ENCODE results near the gene ASB5. TPM values are rescaled to one million over a fixed set of nuclear protein-coding genes. Genes with fewer than 3 reads are reported as not detected.

Gene ASB5
- under 1 TPM; 0.31 to 0.40 TPM for total RNA-seq
- polyA plus RNA-seq, result under 1 TPM in 1 of 2 donors, not detected in 1; 0.08 TPM
- long read RNA-seq, donor 1, result 0 reads
- long read RNA-seq, donor 2, result 0 reads
- long read RNA-seq, donor 3, result 0 reads
- long read RNA-seq, donor 4, result 0 reads
- long read RNA-seq, donor 5, result 0 reads

DNA sequence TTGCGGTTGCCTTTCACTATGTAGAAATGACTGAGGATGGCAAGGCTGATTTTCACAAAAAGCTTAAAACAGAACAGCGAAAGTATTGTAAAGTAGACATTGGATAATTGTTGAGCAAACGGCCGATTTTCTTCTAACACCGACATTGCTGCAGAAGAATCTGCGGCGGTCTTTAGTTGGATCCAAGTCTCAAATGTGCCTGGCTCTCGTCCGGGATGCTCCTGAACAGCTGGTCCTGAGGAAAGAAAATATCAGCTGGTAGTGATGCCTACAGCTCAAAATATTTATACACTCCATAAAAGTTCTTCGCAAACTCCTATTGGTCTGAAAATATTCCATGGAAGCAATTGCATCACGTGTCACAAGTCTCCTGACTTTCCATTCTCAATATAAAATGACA is at the start of gene ASB5:
ASB5 (minus strand) TSS at position 260 of the 400 bp plus-strand sequence; CDS start at position 146, 114 bp downstream.
- H3K27me3 ChIP-seq (ENCODE audit: control insufficient read depth in 3 of 3, insufficient read depth in 3 of 3, low read length in 2 of 3), result no peaks in the 10 kb centered on the region
- TF ChIP-seq CTCF (IDR thresholded peaks at IDR 0.05; ENCODE audit: control extremely low read depth, extremely low read depth), result no peak
- no peak within 1 kb of the TSS for H3K4me3 ChIP-seq
- H3K9me3 ChIP-seq (ENCODE audit: control insufficient read depth in 4 of 4, insufficient read depth in 3 of 4, low read length in 3 of 4), result no peaks in the 10 kb centered on the region
- ATAC-seq (ENCODE audit: insufficient read depth, low FRiP score), result no peak
- no peaks in the 10 kb centered on the region for H3K4me1 ChIP-seq (ENCODE audit: control insufficient read depth in 5 of 5, insufficient read depth in 5 of 5, low read length in 5 of 5)
- no peak for DNase-seq
- no peaks in the 10 kb centered on the region for H3K36me3 ChIP-seq (ENCODE audit: control insufficient read depth in 4 of 4, insufficient read depth in 4 of 4, low read length in 4 of 4)
- H3K27ac ChIP-seq (ENCODE audit: low read depth in 1 of 2, low read length in 1 of 2), result peak within 1 kb of the TSS in 1 of 2 donors; percentile 51
- H3K9ac ChIP-seq (ENCODE audit: insufficient read depth in 1 of 2, low read length in 2 of 2), result no peak within 1 kb of the TSS
- WGBS, 2 donors, result 93 to 95% methylated on average over 11 of the region's 11 CpGs

DNA sequence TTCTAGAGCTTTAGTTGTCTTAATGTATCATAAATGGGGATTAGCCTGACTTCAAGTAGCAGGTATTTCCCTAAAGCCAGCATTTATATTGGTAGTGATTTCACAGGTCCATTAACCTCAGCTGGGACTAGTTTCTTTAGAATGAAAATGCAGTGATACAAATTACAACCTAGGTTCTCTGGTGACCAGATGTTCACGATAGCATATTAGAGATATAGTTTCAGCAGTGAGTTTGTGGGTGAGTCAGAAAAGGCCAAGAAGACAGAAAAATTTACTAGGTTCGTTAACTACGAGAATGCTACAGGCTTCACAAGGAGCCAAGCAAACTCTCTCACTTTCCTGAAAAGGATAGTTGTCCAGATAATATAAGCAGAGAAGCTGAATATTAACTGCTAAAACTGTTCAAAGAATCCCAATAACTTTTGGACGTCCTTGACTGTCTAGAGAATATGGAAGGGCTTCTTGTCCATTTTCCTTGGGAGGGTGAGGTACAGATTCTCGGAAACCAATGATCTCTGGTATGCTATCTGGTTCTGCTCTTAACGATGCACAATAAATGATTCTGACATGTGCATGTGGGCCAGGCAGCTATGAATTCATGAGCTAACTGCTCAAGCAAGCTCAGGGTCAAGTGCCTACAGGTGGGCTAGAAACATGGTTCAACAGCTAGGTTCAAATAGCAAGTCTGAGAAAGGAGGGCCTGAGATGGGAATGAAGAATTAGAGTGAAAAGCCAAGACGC is 44.7 kb upstream of the ASB5 start:
- ATAC-seq (ENCODE audit: insufficient read depth, low FRiP score), result no peak
- WGBS, 2 donors, result 92 to 96% methylated on average over 7 of the region's 7 CpGs
- DNase-seq, result no peak

DNA sequence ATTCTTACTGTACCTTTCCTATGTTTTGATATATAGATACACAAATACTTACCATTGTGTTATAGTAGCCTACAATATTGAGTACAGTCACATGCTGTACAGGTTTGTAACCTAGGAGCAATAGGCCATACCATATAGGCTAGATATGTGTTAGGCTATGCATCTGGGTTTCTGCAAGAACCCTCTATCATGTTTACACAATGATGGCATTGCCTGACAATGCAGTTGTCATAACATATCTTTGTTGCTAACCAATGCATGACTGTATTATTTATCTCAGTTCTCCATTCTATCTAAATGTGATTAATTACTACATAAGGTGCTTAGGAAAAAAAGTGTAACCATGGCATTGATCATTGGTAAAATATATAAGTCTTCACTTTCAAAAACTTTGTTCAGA is 40.8 kb upstream of the ASB5 start:
- H3K9me3 ChIP-seq (ENCODE audit: control insufficient read depth in 4 of 4, insufficient read depth in 3 of 4, low read length in 3 of 4), result no peaks in the 10 kb centered on the region
- no peaks in the 10 kb centered on the region for H3K4me1 ChIP-seq (ENCODE audit: control insufficient read depth in 5 of 5, insufficient read depth in 5 of 5, low read length in 5 of 5)
- H3K4me3 ChIP-seq, result no peak overlapping the region
- no peak overlapping the region for H3K9ac ChIP-seq (ENCODE audit: insufficient read depth in 1 of 2, low read length in 2 of 2)
- no peak for TF ChIP-seq CTCF (IDR thresholded peaks at IDR 0.05; ENCODE audit: control extremely low read depth, extremely low read depth)
- no peak for ATAC-seq (ENCODE audit: insufficient read depth, low FRiP score)
- no peak for DNase-seq
- no peaks in the 10 kb centered on the region for H3K36me3 ChIP-seq (ENCODE audit: control insufficient read depth in 4 of 4, insufficient read depth in 4 of 4, low read length in 4 of 4)
- H3K27ac ChIP-seq (ENCODE audit: low read depth in 1 of 2, low read length in 1 of 2), result no peak overlapping the region
- no peaks in the 10 kb centered on the region for H3K27me3 ChIP-seq (ENCODE audit: control insufficient read depth in 3 of 3, insufficient read depth in 3 of 3, low read length in 2 of 3)

More for the DNA sequence above, 44.7 kb upstream of the ASB5 start:
- no peaks in the 10 kb centered on the region for H3K9me3 ChIP-seq (ENCODE audit: control insufficient read depth in 4 of 4, insufficient read depth in 3 of 4, low read length in 3 of 4)
- H3K27ac ChIP-seq (ENCODE audit: low read depth in 1 of 2, low read length in 1 of 2), result no peak overlapping the region
- H3K27me3 ChIP-seq (ENCODE audit: control insufficient read depth in 3 of 3, insufficient read depth in 3 of 3, low read length in 2 of 3), result no peaks in the 10 kb centered on the region
- H3K9ac ChIP-seq (ENCODE audit: insufficient read depth in 1 of 2, low read length in 2 of 2), result no peak overlapping the region
- H3K4me1 ChIP-seq (ENCODE audit: control insufficient read depth in 5 of 5, insufficient read depth in 5 of 5, low read length in 5 of 5), result peaks cover 0 to 2% (median 0%) of the 10 kb centered on the region in 5 donors
- no peaks in the 10 kb centered on the region for H3K36me3 ChIP-seq (ENCODE audit: control insufficient read depth in 4 of 4, insufficient read depth in 4 of 4, low read length in 4 of 4)
- H3K4me3 ChIP-seq, result no peak overlapping the region
- no peak for TF ChIP-seq CTCF (IDR thresholded peaks at IDR 0.05; ENCODE audit: control extremely low read depth, extremely low read depth)

Data from lung (tissue), 16 donors.